GM10248 (cell line): ENCODE measurements around the gene C2orf92.

Source experiments
- CTCF ChIA-PET: fragments of 300-600 bp; sonication (Branson Sonifier 250); formaldehyde crosslinking; extraction: SDS; loops from one replicate; lab custom pipeline; 2021; ENCODE audit warnings: antibody characterized with exemption; lab: Yijun Ruan, JAX
- POLR2A ChIA-PET: fragments of 350-650 bp; sonication (Branson Sonifier 250); formaldehyde crosslinking; extraction: SDS; loops from one replicate; lab custom pipeline; 2020; ENCODE audit warnings: antibody characterized with exemption; lab: Yijun Ruan, JAX
- DNase-seq: peaks from one replicate; pipeline ENCODE4 v3.0.0; 2012; ENCODE audit errors: extremely low spot score
- CTCF ChIP-seq: IDR thresholded peaks from 2 replicates; pipeline ENCODE4 v1.5.1; 2012; ENCODE audit warnings: mild to moderate bottlenecking, low read depth; ENCODE audit errors: extremely low read depth, missing control alignments, control extremely low read depth

The C2orf92 gene

GRCh38 chr2:97740590-97741182 lies 71.2 kb downstream of the C2orf92 start:
- peak; percentile 80 for TF ChIP-seq CTCF
- POLR2A ChIA-PET = interaction anchor here (0.7 kb wide), 1 partner anchor 679 kb away, joined by 3 read pairs; no protein-coding TSS in a partner anchor
- CTCF ChIA-PET = interaction anchor here (0.6 to 5.5 kb wide), 41 partner anchors 8 to 672 kb away, joined by 3 to 65 read pairs (median 6); partner anchors contain the start of gene ZAP70
- DNase-seq = peak; percentile 87

DNA sequence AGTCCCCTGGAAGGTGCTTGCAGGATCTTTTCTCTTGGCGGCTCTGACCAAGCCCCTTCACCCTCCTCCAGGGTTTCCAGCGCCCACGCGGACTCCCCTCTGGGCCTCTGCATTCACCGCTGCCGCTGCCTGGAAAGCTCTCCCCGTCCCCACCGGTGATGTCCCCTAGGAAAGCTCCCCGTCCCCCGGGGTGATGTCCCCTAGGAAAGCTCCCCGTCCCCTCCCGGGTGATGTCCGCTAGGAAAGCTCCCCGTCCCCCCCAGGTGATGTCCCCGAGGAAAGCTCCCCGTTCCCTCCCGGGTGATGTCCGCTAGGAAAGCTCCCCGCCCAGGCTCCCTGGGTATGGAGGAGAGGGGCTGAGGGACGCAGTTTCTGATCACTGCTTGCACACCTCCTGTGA lies 71.7 kb downstream of the C2orf92 start:
- ChIA-PET CTCF (interaction anchor here (0.7 to 5.5 kb wide), 34 partner anchors 9 to 671 kb away, joined by 3 to 65 read pairs (median 7); partner anchors contain the start of gene ZAP70), POLR2A (interaction anchor here (0.7 kb wide), 1 partner anchor 678 kb away, joined by 3 read pairs; no protein-coding TSS in a partner anchor)
- no peak for TF ChIP-seq CTCF
- no peak for DNase-seq

DNA sequence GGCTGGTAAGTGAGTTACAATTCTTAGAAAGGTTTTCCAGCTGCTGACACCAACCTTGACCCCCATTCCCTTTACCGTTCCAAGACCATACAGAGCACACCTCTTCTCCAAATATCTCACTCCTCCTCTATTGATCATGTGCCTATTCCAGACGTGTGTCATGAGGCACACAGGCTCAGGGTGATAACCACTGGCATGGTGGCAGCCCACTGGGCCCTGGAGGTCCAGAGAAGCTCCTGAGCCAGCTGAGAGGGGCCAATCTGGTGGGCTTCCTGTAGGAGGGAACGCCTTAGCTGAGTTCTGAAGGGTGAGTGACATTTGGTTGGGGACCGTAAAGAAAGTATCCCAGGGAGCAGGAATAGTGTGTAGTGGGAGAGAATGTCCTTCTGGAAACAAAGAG lies 72.2 kb downstream of the C2orf92 start:
- POLR2A ChIA-PET = no interaction called here
- TF ChIP-seq CTCF = no peak
- DNase-seq = no peak
- CTCF ChIA-PET = interaction anchor here (0.7 to 5.5 kb wide), 23 partner anchors 10 to 671 kb away, joined by 3 to 65 read pairs (median 8); partner anchors contain the start of gene ZAP70

GRCh38 chr2:97742381-97742847 lies 72.9 kb downstream of the C2orf92 start:
- CTCF ChIA-PET = interaction anchor here (1.2 to 5.5 kb wide), 10 partner anchors 15 to 670 kb away, joined by 3 to 65 read pairs (median 10); partner anchors contain the start of gene ZAP70

DNA sequence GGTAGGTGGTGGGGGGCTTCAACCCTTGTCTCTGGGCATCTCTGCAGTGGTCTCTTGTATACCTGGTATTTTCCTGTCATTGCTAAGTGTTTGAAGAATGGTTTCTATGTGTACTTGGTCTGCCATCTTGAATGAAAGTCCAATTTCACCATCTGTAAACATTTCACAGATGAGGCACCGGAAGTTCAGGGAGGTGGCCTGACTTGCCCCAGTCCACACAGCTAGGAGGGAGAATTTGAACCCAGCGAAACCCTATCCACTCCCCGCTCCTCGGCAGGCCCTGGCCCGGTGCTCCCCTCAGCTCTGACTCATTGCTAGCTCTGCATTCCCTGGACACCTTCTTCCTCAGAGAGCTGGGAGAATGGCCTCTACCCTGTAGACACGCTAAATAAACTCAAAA lies 74.4 kb downstream of the C2orf92 start:
- no peak for DNase-seq
- no peak for TF ChIP-seq CTCF
- POLR2A ChIA-PET = no interaction called here
- CTCF ChIA-PET = interaction anchor here (0.9 to 5.5 kb wide), 12 partner anchors 10 to 642 kb away, joined by 3 to 65 read pairs (median 3); no protein-coding TSS in a partner anchor

More at GRCh38 chr2:97742381-97742847, 72.9 kb downstream of the C2orf92 start:
- TF ChIP-seq CTCF = no peak
- DNase-seq = no peak
- POLR2A ChIA-PET = no interaction called here

DNA sequence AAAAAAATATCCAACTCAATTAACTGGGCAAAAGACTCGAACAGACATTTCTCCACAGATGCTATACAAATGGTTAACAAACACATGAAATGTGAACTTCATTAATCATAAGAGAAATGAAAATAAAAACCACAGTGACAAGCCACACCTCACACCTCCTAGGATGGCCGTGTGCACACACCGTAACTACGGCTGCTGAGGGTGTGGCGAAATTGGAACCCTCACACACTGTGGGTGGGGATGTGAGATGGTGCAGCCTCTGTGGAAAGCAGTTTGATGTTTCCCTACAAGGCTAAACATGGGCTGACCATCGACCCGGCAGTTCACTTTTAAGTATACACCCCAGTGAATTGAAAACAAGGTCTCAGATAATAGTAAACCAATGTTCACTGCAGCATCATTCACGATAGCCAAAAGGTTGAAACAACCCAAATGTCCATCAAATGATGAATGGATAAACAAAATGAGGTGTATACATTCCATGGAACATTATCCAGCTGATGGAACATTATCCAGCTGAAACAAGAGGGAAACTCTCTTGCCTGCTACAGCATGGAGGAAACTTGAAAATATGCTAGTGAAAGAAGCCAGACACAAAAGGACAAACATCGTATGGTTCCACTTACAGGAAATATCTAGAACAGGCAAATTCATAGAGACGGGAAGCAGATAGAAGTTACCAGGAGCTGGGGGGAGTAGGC lies 76.1 kb downstream of the C2orf92 start:
- no peak for TF ChIP-seq CTCF
- CTCF ChIA-PET = interaction anchor here (0.7 to 4.1 kb wide), 5 partner anchors 15 to 640 kb away, joined by 3 to 23 read pairs (median 4); no protein-coding TSS in a partner anchor
- POLR2A ChIA-PET = no interaction called here

More for the DNA sequence above, 76.1 kb downstream of the C2orf92 start:
- peak; percentile 41 for DNase-seq
